Measurements from ENCODE around the gene FHOD3. TPM values are rescaled to one million over a fixed set of nuclear protein-coding genes. Genes with fewer than 3 reads are reported as not detected.

Gene FHOD3
- polyA plus RNA-seq, 2 of the 4 experiments (the other 2 are of a cell fraction): 2.5 to 3.6 TPM

DNA sequence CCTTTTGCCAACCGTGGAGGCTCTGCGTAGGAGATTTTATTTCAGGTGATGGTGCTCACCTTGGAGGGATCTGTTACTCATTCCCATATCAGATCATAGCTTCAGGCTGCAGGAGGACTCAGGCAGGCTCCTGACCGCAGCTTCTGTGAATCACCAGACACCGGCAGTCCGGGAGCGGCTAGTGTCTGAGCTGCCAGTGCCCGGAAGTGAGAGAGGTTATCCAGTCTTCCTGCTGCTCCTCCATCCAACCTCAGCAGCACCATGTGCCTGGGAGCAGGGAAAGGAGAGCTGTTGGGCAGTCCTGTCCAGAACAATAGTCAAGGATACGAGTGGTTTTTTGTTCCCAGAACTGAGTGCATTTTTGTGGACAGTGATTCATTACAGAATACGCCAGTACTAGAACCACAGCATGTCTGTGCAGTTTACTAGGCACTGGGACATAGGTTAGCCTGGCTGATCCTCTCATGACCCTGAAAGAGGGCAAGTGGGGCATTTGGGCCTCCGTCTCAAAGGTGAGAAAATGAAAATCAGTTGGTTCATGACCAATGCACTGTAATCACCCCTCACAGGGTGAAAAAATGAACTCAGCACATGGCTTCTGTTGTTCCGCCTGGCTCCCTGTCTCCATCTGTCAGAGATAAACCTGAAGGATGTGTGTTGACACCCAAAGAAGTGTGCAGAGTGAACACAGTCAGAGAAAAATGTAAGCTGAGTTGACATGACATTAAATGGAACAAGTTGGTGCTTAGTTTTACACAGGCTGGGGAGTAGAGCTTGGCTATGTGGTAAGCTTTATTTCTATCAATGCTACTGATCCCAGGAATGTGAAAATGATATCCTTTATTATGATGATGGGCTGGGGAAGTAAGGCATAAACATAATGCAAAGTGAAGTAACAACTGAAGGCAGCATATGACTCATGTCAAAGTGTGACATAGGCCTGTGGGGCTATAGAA lies 12.2 kb downstream of the FHOD3 start:
- 19% methylated on average over 6 of the region's 11 CpGs for WGBS (ENCODE audit: missing lambda C conversion rate)
- CTCF ChIA-PET: no interaction called here
- Histone ChIP-seq H3K27ac (peak overlapping the region; percentile 65 to 81), H3K4me1 (peaks cover 15% of the 10 kb centered on the region), H3K9me3 (no peaks in the 10 kb centered on the region), H3K4me2 (peak overlapping the region; percentile 66), H3K4me3 (no peak overlapping the region)
- TF ChIP-seq EP300 (IDR thresholded peaks at IDR 0.05): peak in 1 of 2 experiments; percentile 21; a peak in 1 of 5 replicates
- TF ChIP-seq BHLHE40 (IDR thresholded peaks at IDR 0.05; ENCODE audit: low read depth, low read length): no peak
- TF ChIP-seq, protein P1, sequence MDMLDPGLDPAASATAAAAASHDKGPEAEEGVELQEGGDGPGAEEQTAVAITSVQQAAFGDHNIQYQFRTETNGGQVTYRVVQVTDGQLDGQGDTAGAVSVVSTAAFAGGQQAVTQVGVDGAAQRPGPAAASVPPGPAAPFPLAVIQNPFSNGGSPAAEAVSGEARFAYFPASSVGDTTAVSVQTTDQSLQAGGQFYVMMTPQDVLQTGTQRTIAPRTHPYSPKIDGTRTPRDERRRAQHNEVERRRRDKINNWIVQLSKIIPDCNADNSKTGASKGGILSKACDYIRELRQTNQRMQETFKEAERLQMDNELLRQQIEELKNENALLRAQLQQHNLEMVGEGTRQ (IDR thresholded peaks at IDR 0.05): no peak
- no peak for TF ChIP-seq RNF2 (IDR thresholded peaks at IDR 0.05; ENCODE audit: borderline replicate concordance, low read depth)
- no peak for TF ChIP-seq ATOH8 (CRISPR knock-in tag; IDR thresholded peaks at IDR 0.05; ENCODE audit: low read depth)
- TF ChIP-seq JUNB (IDR thresholded peaks at IDR 0.05): no peak
- TF ChIP-seq ZC3H11A (IDR thresholded peaks at IDR 0.05): no peak
- no peak for TF ChIP-seq KDM5A (IDR thresholded peaks at IDR 0.05)
- no peak for TF ChIP-seq RARB (CRISPR knock-in tag; IDR thresholded peaks at IDR 0.05)
- TF ChIP-seq FOSL2 (IDR thresholded peaks at IDR 0.05): no peak
- TF ChIP-seq FOSL2 (CRISPR knock-in tag; IDR thresholded peaks at IDR 0.05): 0 out of 2 replicates have a peak, but pooled peaks have one; percentile 6
- no peak for TF ChIP-seq HMGXB4 (CRISPR knock-in tag; IDR thresholded peaks at IDR 0.05; ENCODE audit: borderline replicate concordance)
- no peak for TF ChIP-seq PHF8 (IDR thresholded peaks at IDR 0.05; ENCODE audit: borderline replicate concordance, low read depth)
- no peak for TF ChIP-seq ELK1 (IDR thresholded peaks at IDR 0.05; ENCODE audit: low read depth, low read length)
- TF ChIP-seq HOXB13 (CRISPR knock-in tag; IDR thresholded peaks at IDR 0.05; ENCODE audit: low read depth): no peak
- TF ChIP-seq, protein P2, sequence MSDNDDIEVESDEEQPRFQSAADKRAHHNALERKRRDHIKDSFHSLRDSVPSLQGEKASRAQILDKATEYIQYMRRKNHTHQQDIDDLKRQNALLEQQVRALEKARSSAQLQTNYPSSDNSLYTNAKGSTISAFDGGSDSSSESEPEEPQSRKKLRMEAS (IDR thresholded peaks at IDR 0.05): peak; percentile 36; the same call in 1 of the 2 replicates
- TF ChIP-seq SREBF2 (IDR thresholded peaks at IDR 0.05): no peak
- no peak; the same call in 1 of the 2 replicates for TF ChIP-seq GATA3 (IDR thresholded peaks at IDR 0.05; ENCODE audit: borderline replicate concordance)
- no peak for TF ChIP-seq MYC (IDR thresholded peaks at IDR 0.05; ENCODE audit: borderline replicate concordance, low read length)
- ATAC-seq (peak; percentile 92 to 93), FAIRE-seq (no peak), DNase-seq (ENCODE audit: low read depth in 1 of 2, low spot score in 1 of 2) (peak; percentile 42 to 64)
- POLR2A ChIA-PET: interaction anchor here (1.0 to 1.8 kb wide), 3 partner anchors 12 to 42 kb away, joined by 3 to 10 read pairs (median 3); partner anchors contain the start of gene FHOD3

DNA sequence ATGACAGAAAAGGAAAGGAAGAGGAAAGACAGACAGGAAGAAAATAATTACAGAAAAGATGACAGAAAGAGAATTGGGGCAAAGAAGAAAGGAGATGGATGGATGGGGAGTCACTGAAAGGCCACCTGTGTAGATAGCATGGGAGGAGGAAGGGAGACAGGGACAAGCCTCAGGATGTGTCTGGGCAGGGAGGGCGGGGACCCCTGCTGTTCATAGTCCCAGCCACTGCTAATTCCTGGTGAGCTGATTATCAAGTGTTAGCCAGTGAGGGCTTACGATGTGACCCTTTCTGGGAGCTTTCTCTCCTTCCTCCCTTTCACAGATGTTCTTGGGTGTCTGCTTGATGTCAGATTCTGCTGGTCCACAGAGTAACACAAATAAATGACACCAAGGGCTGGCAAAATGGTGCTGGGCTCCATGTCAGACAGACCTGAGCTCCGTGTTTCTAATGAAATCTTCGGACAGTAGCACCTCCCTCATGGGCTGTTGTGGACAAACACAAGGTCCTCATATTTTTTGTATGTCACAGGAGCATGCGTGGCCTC lies 13.6 kb downstream of the FHOD3 start:
- 75% methylated on average over 2 of the region's 5 CpGs for WGBS (ENCODE audit: missing lambda C conversion rate)
- DNase-seq (ENCODE audit: low read depth in 1 of 2, low spot score in 1 of 2) (no peak), FAIRE-seq (no peak), ATAC-seq (no peak)
- H3K9me3 ChIP-seq: no peaks in the 10 kb centered on the region
- POLR2A ChIA-PET: no interaction called here
- CTCF ChIA-PET: no interaction called here
- no peak overlapping the region for H3K4me2 ChIP-seq
- peak overlapping the region in 1 of 2 experiments; percentile 81; a peak in 2 of 6 replicates for H3K27ac ChIP-seq
- peaks cover 15% of the 10 kb centered on the region for H3K4me1 ChIP-seq
- H3K4me3 ChIP-seq: no peak overlapping the region
- TF ChIP-seq, protein P3, sequence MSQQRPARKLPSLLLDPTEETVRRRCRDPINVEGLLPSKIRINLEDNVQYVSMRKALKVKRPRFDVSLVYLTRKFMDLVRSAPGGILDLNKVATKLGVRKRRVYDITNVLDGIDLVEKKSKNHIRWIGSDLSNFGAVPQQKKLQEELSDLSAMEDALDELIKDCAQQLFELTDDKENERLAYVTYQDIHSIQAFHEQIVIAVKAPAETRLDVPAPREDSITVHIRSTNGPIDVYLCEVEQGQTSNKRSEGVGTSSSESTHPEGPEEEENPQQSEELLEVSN (IDR thresholded peaks at IDR 0.05; ENCODE audit: borderline replicate concordance, low read depth): no peak
- TF ChIP-seq, protein P2 (IDR thresholded peaks at IDR 0.05): no peak
- no peak for TF ChIP-seq EHMT2 (IDR thresholded peaks at IDR 0.05; ENCODE audit: low read depth)
- TF ChIP-seq BHLHE40 (IDR thresholded peaks at IDR 0.05; ENCODE audit: low read depth, low read length): no peak
- TF ChIP-seq HOXA7 (CRISPR knock-in tag; IDR thresholded peaks at IDR 0.05): no peak
- no peak for TF ChIP-seq NR3C1 (IDR thresholded peaks at IDR 0.05)
- no peak for TF ChIP-seq HMGXB4 (CRISPR knock-in tag; IDR thresholded peaks at IDR 0.05; ENCODE audit: borderline replicate concordance)
- TF ChIP-seq HOXB5 (CRISPR knock-in tag; IDR thresholded peaks at IDR 0.05): no peak
- no peak for TF ChIP-seq KDM1A (IDR thresholded peaks at IDR 0.05; ENCODE audit: low read depth)
- TF ChIP-seq ZC3H11A (IDR thresholded peaks at IDR 0.05): no peak
- no peak for TF ChIP-seq HDAC2 (IDR thresholded peaks at IDR 0.05)
- no peak for TF ChIP-seq HEYL (CRISPR knock-in tag; IDR thresholded peaks at IDR 0.05)
- TF ChIP-seq EHF (CRISPR knock-in tag; IDR thresholded peaks at IDR 0.05): no peak
- TF ChIP-seq EP300 (IDR thresholded peaks at IDR 0.05): no peak
- TF ChIP-seq SREBF2 (IDR thresholded peaks at IDR 0.05): no peak
